Vagina (tissue), 2 donors: ENCODE measurements around the gene NEXMIF.
A peak's percentile ranks its signal among the peaks of the same experiment; 100 is the strongest.

ENCODE experiments used
- CTCF ChIP-seq, 3 experiments: fragments of 450-650 bp in 2 of 3; fragments of 200-600 bp in 1 of 3; sonication (generic) in 1 of 3; IDR thresholded peaks; one replicate each; pipeline ENCODE4 v1.5.1; 2017 to 2019; ENCODE audit warnings: antibody characterized with exemption in 3 of 3, mild to moderate bottlenecking in 2 of 3, moderate library complexity in 2 of 3
- POLR2AphosphoS5 ChIP-seq, 2 donors: sonication (generic); formaldehyde crosslinking; IDR thresholded peaks; one replicate each; pipeline ENCODE4 v1.9.0; 2017; ENCODE audit warnings: antibody characterized with exemption in 2 of 2, mild to moderate bottlenecking in 2 of 2, low read depth in 1 of 2; ENCODE audit not compliant: insufficient read depth in 1 of 2

DNA sequence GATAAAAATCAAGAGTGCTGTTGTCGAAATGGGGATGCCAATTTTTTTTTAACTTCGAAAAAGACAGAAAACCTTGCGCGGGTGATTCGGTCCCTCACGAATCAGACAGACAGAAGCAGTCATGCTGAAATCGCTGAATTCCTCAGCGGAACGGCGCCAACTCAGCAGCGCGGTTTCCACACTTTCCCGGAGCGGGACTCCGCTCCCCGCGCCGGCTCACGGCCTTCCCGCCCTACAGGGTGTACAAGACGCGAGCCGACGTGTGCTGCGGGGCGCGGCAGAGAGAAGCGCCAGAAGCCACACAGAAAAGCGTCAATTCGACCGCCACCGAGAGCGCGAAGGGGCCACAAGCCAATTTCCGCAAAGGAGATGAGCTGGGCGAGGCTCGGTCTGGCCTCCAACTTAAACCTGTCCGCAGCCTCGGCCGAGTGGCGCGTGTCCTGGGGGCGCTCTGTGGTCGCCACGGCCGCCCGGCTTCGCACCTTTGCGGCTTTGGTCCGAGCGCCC, 1.3 kb downstream of the NEXMIF start:
- TF ChIP-seq CTCF (IDR thresholded peaks at IDR 0.05) (no peak), POLR2AphosphoS5 (IDR thresholded peaks at IDR 0.05; ENCODE audit: insufficient read depth in 1 of 2, low read depth in 1 of 2) (peak in 1 of 2 donors; percentile 26)
